Smooth muscle cell (in vitro differentiated cells): ENCODE results near the gene DYRK3. TPM values are rescaled to one million over a fixed set of nuclear protein-coding genes. Genes with fewer than 3 reads are reported as not detected.

Source experiments
- DNase-seq: peaks from one replicate; lab custom pipeline; 2025; ENCODE audit not compliant: unreplicated experiment; lab: John Stamatoyannopoulos, UW
- H2AFZ ChIP-seq: fragments of 200-600 bp; sonication (generic); 2 replicates; pipeline ENCODE4 v1.6.0; 2016; ENCODE audit warnings: antibody characterized with exemption, low read depth, mild to moderate bottlenecking
- H3F3A ChIP-seq: fragments of 200-600 bp; sonication (generic); 2 replicates; pipeline ENCODE4 v1.6.0; 2017; ENCODE audit warnings: antibody characterized with exemption, low read depth
- H3K27ac ChIP-seq: fragments of 200-600 bp; sonication (generic); 2 replicates; pipeline ENCODE4 v1.5.1; 2016; ENCODE audit warnings: low read depth, mild to moderate bottlenecking
- H3K27me3 ChIP-seq: fragments of 200-600 bp; sonication (generic); 2 replicates; pipeline ENCODE4 v1.6.1; 2016; ENCODE audit warnings: low read depth, mild to moderate bottlenecking
- H3K36me3 ChIP-seq: fragments of 200-600 bp; sonication (generic); 2 replicates; pipeline ENCODE4 v1.5.1; 2016; ENCODE audit warnings: low read depth
- H3K4me1 ChIP-seq: fragments of 200-600 bp; sonication (generic); 2 replicates; pipeline ENCODE4 v1.5.1; 2016; ENCODE audit warnings: low read depth
- H3K4me2 ChIP-seq: fragments of 200-600 bp; sonication (generic); 2 replicates; pipeline ENCODE4 v1.6.0; 2016; ENCODE audit warnings: mild to moderate bottlenecking
- H3K4me3 ChIP-seq: fragments of 200-600 bp; sonication (generic); 2 replicates; pipeline ENCODE4 v1.5.1; 2016; ENCODE audit warnings: mild to moderate bottlenecking
- H3K79me2 ChIP-seq: fragments of 200-600 bp; sonication (generic); 2 replicates; pipeline ENCODE4 v1.6.0; 2016; ENCODE audit warnings: low read depth, mild to moderate bottlenecking
- H3K9ac ChIP-seq: fragments of 200-600 bp; sonication (generic); 2 replicates; pipeline ENCODE4 v1.6.0; 2016; ENCODE audit warnings: low read depth
- H3K9me3 ChIP-seq: fragments of 200-600 bp; sonication (generic); replicated peaks from 2 replicates; pipeline ENCODE4 v1.5.1; 2016; ENCODE audit warnings: low read depth
- H4K20me1 ChIP-seq: fragments of 200-600 bp; sonication (generic); 2 replicates; pipeline ENCODE4 v1.6.0; 2016; ENCODE audit warnings: low read depth
- WGBS: methylation state at CpG from one replicate; pipeline ENCODE4 v1.1.7; 2016; ENCODE audit warnings: low lambda C conversion rate; 5-methylcytosine and 5-hydroxymethylcytosine counted together
- polyA plus RNA-seq: library from polyadenylated mRNA; unstranded; fragments of >200 nt; fragmentation: Nextera tagmentation; extraction: Ambion mirVana; gene quantifications from 2 replicates; pipeline ENCODE4 v1.2.1, GENCODE V29; 2016
- total RNA-seq: library from RNA; depleted of rRNA; stranded (reverse); fragments of >200 nt; gene quantifications from 2 replicates; pipeline ENCODE4 v1.2.3, GENCODE V29; 2014
- TF ChIP-seq, protein P1 (sequence below): fragments of 200-600 bp; sonication (generic); IDR thresholded peaks from 2 replicates; pipeline ENCODE4 v1.5.1; 2017; ENCODE audit warnings: borderline replicate concordance, mild to moderate bottlenecking, antibody characterized with exemption; ENCODE audit not compliant: insufficient read depth, poor library complexity, severe bottlenecking

Gene DYRK3
- total and polyA plus RNA-seq, 2 experiments from 2014 or later = 11.1 to 13.7 TPM

DNA sequence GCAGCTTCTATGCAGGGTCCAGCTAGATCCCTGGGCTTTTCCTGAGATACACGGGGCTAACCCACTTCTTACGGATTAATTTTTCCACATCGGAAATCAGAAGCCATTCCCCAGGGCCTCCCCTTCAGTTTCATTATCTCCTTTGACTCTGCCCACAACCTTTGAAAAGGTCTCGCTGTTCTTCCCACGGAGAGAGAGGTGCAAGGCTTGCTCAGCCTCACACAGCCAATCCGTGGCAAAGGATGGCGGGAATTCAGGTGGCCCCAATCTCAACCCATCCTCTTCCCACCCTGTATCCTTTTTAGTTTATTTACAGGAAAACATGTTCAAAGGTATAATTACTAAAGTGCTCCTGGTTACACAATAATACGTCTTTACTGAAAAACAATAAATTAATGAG, 48.7 kb downstream of the DYRK3 start:
- H3K9me3 ChIP-seq = no peaks in the 10 kb centered on the region
- peak overlapping the region; percentile 30 for H2AFZ ChIP-seq
- TF ChIP-seq, protein P1, sequence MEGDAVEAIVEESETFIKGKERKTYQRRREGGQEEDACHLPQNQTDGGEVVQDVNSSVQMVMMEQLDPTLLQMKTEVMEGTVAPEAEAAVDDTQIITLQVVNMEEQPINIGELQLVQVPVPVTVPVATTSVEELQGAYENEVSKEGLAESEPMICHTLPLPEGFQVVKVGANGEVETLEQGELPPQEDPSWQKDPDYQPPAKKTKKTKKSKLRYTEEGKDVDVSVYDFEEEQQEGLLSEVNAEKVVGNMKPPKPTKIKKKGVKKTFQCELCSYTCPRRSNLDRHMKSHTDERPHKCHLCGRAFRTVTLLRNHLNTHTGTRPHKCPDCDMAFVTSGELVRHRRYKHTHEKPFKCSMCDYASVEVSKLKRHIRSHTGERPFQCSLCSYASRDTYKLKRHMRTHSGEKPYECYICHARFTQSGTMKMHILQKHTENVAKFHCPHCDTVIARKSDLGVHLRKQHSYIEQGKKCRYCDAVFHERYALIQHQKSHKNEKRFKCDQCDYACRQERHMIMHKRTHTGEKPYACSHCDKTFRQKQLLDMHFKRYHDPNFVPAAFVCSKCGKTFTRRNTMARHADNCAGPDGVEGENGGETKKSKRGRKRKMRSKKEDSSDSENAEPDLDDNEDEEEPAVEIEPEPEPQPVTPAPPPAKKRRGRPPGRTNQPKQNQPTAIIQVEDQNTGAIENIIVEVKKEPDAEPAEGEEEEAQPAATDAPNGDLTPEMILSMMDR = no peak
- no peak overlapping the region for H3K27ac ChIP-seq
- H3K4me3 ChIP-seq = peak overlapping the region; percentile 72
- no peak for DNase-seq
- no peak overlapping the region for H3K9ac ChIP-seq
- WGBS = 56% methylated on average over 8 of the region's 8 CpGs
- no peaks in the 10 kb centered on the region for H3F3A ChIP-seq
- H4K20me1 ChIP-seq = peaks cover 35% of the 10 kb centered on the region
- H3K79me2 ChIP-seq = peaks cover 33% of the 10 kb centered on the region
- H3K4me1 ChIP-seq = peaks cover 28% of the 10 kb centered on the region
- peak overlapping the region; percentile 100 for H3K4me2 ChIP-seq
- peaks cover 12% of the 10 kb centered on the region for H3K27me3 ChIP-seq
- no peaks in the 10 kb centered on the region for H3K36me3 ChIP-seq

DNA sequence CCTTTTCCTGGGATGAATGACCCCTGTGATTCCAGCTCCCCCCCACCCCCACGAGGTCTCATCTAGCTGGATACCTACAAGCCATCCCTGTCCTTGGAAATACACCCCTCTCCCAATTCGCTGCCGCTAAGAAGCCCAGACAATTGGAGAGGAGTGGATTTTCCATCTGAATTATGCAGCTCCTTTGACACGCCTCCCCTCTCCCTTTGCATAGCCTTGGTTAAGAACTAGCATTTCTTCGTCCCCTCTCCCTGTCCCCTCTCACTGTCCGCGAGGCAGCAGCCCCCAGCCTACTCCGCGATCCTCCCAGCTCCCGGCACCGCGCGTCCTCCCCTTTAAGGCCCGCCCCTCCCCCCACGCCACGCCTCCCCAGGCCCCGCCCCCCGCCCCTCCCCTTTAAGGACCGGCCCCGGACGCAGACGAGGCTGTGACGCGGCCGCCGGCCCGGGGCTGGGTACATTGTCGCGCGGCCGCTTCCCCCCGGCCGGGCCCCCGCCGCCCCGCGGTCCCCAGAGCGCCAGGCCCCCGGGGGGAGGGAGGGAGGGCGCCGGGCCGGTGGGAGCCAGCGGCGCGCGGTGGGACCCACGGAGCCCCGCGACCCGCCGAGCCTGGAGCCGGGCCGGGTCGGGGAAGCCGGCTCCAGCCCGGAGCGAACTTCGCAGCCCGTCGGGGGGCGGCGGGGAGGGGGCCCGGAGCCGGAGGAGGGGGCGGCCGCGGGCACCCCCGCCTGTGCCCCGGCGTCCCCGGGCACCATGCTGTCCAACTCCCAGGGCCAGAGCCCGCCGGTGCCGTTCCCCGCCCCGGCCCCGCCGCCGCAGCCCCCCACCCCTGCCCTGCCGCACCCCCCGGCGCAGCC, 49.4 kb downstream of the DYRK3 start, which contains the start of gene MAPKAPK2:
Gene MAPKAPK2, plus strand, starts transcription at position 428 of the 856 bp plus-strand sequence. Its CDS starts 325 bp downstream, at position 753.
- Histone ChIP-seq H3K36me3 (no peaks in the 10 kb centered on the region), H3K4me2 (peak within 1 kb of the TSS; percentile 100), H4K20me1 (peaks cover 42% of the 10 kb centered on the region), H3K27me3 (peaks cover 10% of the 10 kb centered on the region), H3K79me2 (peaks cover 40% of the 10 kb centered on the region), H3K9me3 (no peaks in the 10 kb centered on the region), H3K4me1 (peaks cover 34% of the 10 kb centered on the region), H2AFZ (peak within 1 kb of the TSS; percentile 30), H3K4me3 (peak within 1 kb of the TSS; percentile 72), H3K27ac (peak within 1 kb of the TSS; percentile 91), H3F3A (no peaks in the 10 kb centered on the region), H3K9ac (peak within 1 kb of the TSS; percentile 93)
- WGBS = 1% methylated on average over 9 of the region's 82 CpGs
- peak; percentile 69 for DNase-seq
- TF ChIP-seq, protein P1 = no peak

DNA sequence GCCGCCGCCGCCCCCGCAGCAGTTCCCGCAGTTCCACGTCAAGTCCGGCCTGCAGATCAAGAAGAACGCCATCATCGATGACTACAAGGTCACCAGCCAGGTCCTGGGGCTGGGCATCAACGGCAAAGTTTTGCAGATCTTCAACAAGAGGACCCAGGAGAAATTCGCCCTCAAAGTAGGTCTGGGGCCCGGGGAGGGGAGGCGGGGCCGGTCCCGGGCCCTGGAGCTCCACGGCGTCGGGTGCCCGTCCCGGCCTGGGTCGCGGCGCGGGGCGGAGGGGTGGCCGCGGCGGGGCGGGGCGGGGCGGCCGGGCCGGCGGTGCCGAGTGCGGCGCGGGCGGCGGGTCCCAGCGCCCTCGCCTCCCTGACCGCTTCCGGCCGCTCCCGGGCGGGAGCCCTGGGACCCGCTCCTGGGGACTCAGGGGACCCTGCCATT, 50.0 kb downstream of the DYRK3 start:
- H3K4me2 ChIP-seq = peak overlapping the region; percentile 100
- H2AFZ ChIP-seq = no peak overlapping the region

More for the DNA sequence above, 50.0 kb downstream of the DYRK3 start:
- TF ChIP-seq, protein P1 = no peak
- WGBS = 0% methylated on average over 11 of the region's 48 CpGs
- DNase-seq = no peak
- peaks cover 48% of the 10 kb centered on the region for H4K20me1 ChIP-seq
- peak overlapping the region; percentile 91 for H3K27ac ChIP-seq
- H3K79me2 ChIP-seq = peaks cover 47% of the 10 kb centered on the region
- H3K9me3 ChIP-seq = no peaks in the 10 kb centered on the region
- no peaks in the 10 kb centered on the region for H3K36me3 ChIP-seq
- peaks cover 36% of the 10 kb centered on the region for H3K4me1 ChIP-seq
- H3K4me3 ChIP-seq = peak overlapping the region; percentile 72
- H3K9ac ChIP-seq = peak overlapping the region; percentile 93
- H3K27me3 ChIP-seq = peaks cover 10% of the 10 kb centered on the region
- H3F3A ChIP-seq = no peaks in the 10 kb centered on the region
